22Rv1 (cell line): ENCODE results near the gene AZGP1.

Source experiments
- ZFX ChIP-seq: fragments of 450-650 bp; IDR thresholded peaks from 2 replicates; pipeline ENCODE4 v1.6.1; 2017; ENCODE audit warnings: antibody characterized with exemption, borderline replicate concordance
- TF ChIP-seq, protein P1 (sequence below): fragments of 450-650 bp; IDR thresholded peaks from 2 replicates; pipeline ENCODE4 v1.5.1; 2017; ENCODE audit warnings: mild to moderate bottlenecking

DNA sequence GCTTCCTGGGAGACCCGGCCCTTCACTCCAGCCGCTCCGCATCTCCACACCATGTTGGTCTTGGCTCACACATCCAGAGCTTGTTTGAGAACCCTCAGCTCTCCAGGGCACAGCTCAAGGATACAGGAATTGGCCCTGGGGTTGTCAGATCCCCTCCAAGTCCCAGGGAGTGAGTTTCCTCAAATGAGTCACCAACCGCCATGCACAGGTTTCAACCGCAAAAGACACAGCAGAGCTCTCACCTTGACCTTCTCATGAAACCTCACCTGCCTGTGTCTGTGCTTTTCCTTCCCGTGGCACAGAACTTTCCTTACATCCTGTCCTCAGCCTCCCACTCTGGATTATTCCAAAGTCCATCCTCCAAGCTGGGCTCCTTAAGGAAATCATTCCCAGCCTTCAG, 20.6 kb downstream of the AZGP1 start:
- TF ChIP-seq, protein P1, sequence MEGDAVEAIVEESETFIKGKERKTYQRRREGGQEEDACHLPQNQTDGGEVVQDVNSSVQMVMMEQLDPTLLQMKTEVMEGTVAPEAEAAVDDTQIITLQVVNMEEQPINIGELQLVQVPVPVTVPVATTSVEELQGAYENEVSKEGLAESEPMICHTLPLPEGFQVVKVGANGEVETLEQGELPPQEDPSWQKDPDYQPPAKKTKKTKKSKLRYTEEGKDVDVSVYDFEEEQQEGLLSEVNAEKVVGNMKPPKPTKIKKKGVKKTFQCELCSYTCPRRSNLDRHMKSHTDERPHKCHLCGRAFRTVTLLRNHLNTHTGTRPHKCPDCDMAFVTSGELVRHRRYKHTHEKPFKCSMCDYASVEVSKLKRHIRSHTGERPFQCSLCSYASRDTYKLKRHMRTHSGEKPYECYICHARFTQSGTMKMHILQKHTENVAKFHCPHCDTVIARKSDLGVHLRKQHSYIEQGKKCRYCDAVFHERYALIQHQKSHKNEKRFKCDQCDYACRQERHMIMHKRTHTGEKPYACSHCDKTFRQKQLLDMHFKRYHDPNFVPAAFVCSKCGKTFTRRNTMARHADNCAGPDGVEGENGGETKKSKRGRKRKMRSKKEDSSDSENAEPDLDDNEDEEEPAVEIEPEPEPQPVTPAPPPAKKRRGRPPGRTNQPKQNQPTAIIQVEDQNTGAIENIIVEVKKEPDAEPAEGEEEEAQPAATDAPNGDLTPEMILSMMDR: no peak
- no peak for TF ChIP-seq ZFX
